Measurements from ENCODE around the gene CDKN1B. TPM values are rescaled to one million over a fixed set of nuclear protein-coding genes. Genes with fewer than 3 reads are reported as not detected.

CDKN1B gene
- 61.6 TPM for polyA plus RNA-seq (ENCODE audit: insufficient read length)
- long read RNA-seq, donor 1, transcript CDKN1B-201 (3 exons, 2,657 nt): major isoform, 45 of 45 reads
- long read RNA-seq, donor 1, partial matches to known transcripts: 0 of 45 reads
- long read RNA-seq, donor 1, other reads (novel, unspliced or antisense): 0 of 45 reads
- long read RNA-seq, donor 2, transcript CDKN1B-201 (3 exons, 2,657 nt): major isoform, 29 of 48 reads
- long read RNA-seq, donor 2, partial matches to known transcripts: 19 of 48 reads
- long read RNA-seq, donor 2, other reads (novel, unspliced or antisense): 0 of 48 reads
- long read RNA-seq, donor 3, transcript CDKN1B-201 (3 exons, 2,657 nt): major isoform, 24 of 24 reads
- long read RNA-seq, donor 3, partial matches to known transcripts: 0 of 24 reads
- long read RNA-seq, donor 3, other reads (novel, unspliced or antisense): 0 of 24 reads
- long read RNA-seq, donor 4, partial matches to known transcripts: 0 of 1 reads
- long read RNA-seq, donor 4, other reads (novel, unspliced or antisense): 0 of 1 reads
- long read RNA-seq, donor 5, transcript CDKN1B-201 (3 exons, 2,657 nt): major isoform, 25 of 25 reads
- long read RNA-seq, donor 5, partial matches to known transcripts: 0 of 25 reads
- long read RNA-seq, donor 5, other reads (novel, unspliced or antisense): 0 of 25 reads
- long read RNA-seq, donor 6, transcript CDKN1B-201 (3 exons, 2,657 nt): major isoform, 39 of 48 reads
- long read RNA-seq, donor 6, partial matches to known transcripts: 9 of 48 reads
- long read RNA-seq, donor 6, other reads (novel, unspliced or antisense): 0 of 48 reads
- long read RNA-seq, donor 7, transcript CDKN1B-201 (3 exons, 2,657 nt): major isoform, 41 of 53 reads
- long read RNA-seq, donor 7, partial matches to known transcripts: 12 of 53 reads
- long read RNA-seq, donor 7, other reads (novel, unspliced or antisense): 0 of 53 reads
- long read RNA-seq, donor 8, transcript CDKN1B-201 (3 exons, 2,657 nt): major isoform, 12 of 12 reads
- long read RNA-seq, donor 8, partial matches to known transcripts: 0 of 12 reads
- long read RNA-seq, donor 8, other reads (novel, unspliced or antisense): 0 of 12 reads

- peak; percentile 89 for DNase-seq
Observed at GRCh38 chr12:12716793-12717585, at the start of gene CDKN1B. CDKN1B (plus strand) TSS chr12:12717368; CDS start chr12:12717840, 472 bp downstream.

- no peak for DNase-seq
Observed at GRCh38 chr12:12668005-12668404, 49.2 kb upstream of the CDKN1B start.

- DNase-seq: no peak
Observed at GRCh38 chr12:12669020-12669419, 48.1 kb upstream of the CDKN1B start.

GRCh38 chr12:12671850-12672660, 45.1 kb upstream of the CDKN1B start:
- no peak for DNase-seq

- no peak for DNase-seq
Observed at GRCh38 chr12:12673296-12673695, 43.9 kb upstream of the CDKN1B start.

GRCh38 chr12:12676605-12677004, 40.6 kb upstream of the CDKN1B start:
- no peak for DNase-seq

- DNase-seq: no peak
Observed at GRCh38 chr12:12681061-12681765, 36.0 kb upstream of the CDKN1B start.

- DNase-seq: no peak
Observed at GRCh38 chr12:12682284-12682683, 34.9 kb upstream of the CDKN1B start.

- DNase-seq: no peak
Observed at GRCh38 chr12:12683136-12683697, 34.0 kb upstream of the CDKN1B start.

GRCh38 chr12:12683725-12684124, 33.4 kb upstream of the CDKN1B start:
- DNase-seq: no peak

- peak; percentile 73 for DNase-seq
Observed at GRCh38 chr12:12684375-12685106, 32.6 kb upstream of the CDKN1B start.

GRCh38 chr12:12685305-12685704, 31.9 kb upstream of the CDKN1B start:
- DNase-seq: no peak

- no peak for DNase-seq
Observed at GRCh38 chr12:12686472-12686871, 30.7 kb upstream of the CDKN1B start.

GRCh38 chr12:12686925-12687324, 30.2 kb upstream of the CDKN1B start:
- DNase-seq: no peak

- DNase-seq: peak; percentile 28
Observed at GRCh38 chr12:12689647-12690300, 27.4 kb upstream of the CDKN1B start.

GRCh38 chr12:12691549-12691948, 25.6 kb upstream of the CDKN1B start:
- DNase-seq: no peak

GRCh38 chr12:12693111-12693671, 24.0 kb upstream of the CDKN1B start:
- no peak for DNase-seq
